ENCODE measurements around the gene GAS2L3. TPM values are rescaled to one million over a fixed set of nuclear protein-coding genes. Genes with fewer than 3 reads are reported as not detected.

Gene GAS2L3
- total RNA-seq, 1 donor from 2014 or later: 2.5 TPM

DNA sequence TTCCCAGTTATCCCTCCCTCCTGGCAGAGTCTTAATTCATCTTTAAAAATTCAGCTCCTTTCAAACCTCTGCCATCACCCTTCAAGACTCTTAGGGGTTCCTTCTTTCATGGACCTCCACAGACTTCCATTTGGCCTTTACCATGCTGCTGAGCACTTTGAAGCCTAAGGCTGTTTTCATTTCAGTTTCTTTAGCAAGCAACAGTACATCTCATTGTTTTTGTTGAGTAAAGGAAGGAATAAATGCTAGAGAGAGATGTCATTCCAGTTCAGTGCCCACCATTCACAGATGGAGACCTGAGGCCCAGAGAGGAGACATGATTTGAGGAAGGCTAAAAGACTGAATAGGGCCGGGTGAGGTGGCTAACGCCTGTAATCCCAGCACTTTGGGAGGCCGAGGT, 1.3 kb upstream of the GAS2L3 start:
- intact Hi-C loops (cut with DNase I): no loop called here
- Histone ChIP-seq H3K27ac (no peak overlapping the region), H3K4me1 (peaks cover 11% of the 10 kb centered on the region), H3K9me3 (no peaks in the 10 kb centered on the region), H3K27me3 (no peaks in the 10 kb centered on the region), H3K4me3 (no peak overlapping the region), H3K36me3 (no peaks in the 10 kb centered on the region)
- no peak for DNase-seq (ENCODE audit: extremely low spot score in 2 of 2)
- TF ChIP-seq, protein P1, sequence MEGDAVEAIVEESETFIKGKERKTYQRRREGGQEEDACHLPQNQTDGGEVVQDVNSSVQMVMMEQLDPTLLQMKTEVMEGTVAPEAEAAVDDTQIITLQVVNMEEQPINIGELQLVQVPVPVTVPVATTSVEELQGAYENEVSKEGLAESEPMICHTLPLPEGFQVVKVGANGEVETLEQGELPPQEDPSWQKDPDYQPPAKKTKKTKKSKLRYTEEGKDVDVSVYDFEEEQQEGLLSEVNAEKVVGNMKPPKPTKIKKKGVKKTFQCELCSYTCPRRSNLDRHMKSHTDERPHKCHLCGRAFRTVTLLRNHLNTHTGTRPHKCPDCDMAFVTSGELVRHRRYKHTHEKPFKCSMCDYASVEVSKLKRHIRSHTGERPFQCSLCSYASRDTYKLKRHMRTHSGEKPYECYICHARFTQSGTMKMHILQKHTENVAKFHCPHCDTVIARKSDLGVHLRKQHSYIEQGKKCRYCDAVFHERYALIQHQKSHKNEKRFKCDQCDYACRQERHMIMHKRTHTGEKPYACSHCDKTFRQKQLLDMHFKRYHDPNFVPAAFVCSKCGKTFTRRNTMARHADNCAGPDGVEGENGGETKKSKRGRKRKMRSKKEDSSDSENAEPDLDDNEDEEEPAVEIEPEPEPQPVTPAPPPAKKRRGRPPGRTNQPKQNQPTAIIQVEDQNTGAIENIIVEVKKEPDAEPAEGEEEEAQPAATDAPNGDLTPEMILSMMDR (IDR thresholded peaks at IDR 0.05): no peak
- TF ChIP-seq POLR2AphosphoS5 (IDR thresholded peaks at IDR 0.05; ENCODE audit: insufficient read depth in 1 of 2, low read depth in 1 of 2): no peak

GRCh38 chr12:100574187-100575074, 947 bp downstream of the GAS2L3 start:
- Histone ChIP-seq H3K4me1 (peaks cover 11% of the 10 kb centered on the region), H3K27me3 (no peaks in the 10 kb centered on the region), H3K4me3 (peak overlapping the region; percentile 63 to 73), H3K9me3 (no peaks in the 10 kb centered on the region), H3K36me3 (no peaks in the 10 kb centered on the region), H3K27ac (peak overlapping the region; percentile 62)
- TF ChIP-seq, protein P1 (IDR thresholded peaks at IDR 0.05): no peak
- TF ChIP-seq POLR2AphosphoS5 (IDR thresholded peaks at IDR 0.05; ENCODE audit: insufficient read depth in 1 of 2, low read depth in 1 of 2): no peak
- no peak for TF ChIP-seq POLR2A (IDR thresholded peaks at IDR 0.05)
- no peak for DNase-seq (ENCODE audit: extremely low spot score in 2 of 2)
- intact Hi-C loops (cut with DNase I): no loop called here

GRCh38 chr12:100576331-100577036, 3.0 kb downstream of the GAS2L3 start:
- no peak overlapping the region for H3K27ac ChIP-seq
- no peaks in the 10 kb centered on the region for H3K36me3 ChIP-seq
- H3K27me3 ChIP-seq: no peaks in the 10 kb centered on the region
- no peak for DNase-seq (ENCODE audit: extremely low spot score in 2 of 2)
- intact Hi-C loops (cut with DNase I): no loop called here
- H3K4me3 ChIP-seq: no peak overlapping the region
- peaks cover 11% of the 10 kb centered on the region for H3K4me1 ChIP-seq
- TF ChIP-seq POLR2AphosphoS5 (IDR thresholded peaks at IDR 0.05; ENCODE audit: insufficient read depth in 1 of 2, low read depth in 1 of 2) (no peak), POLR2A (IDR thresholded peaks at IDR 0.05) (no peak)
- TF ChIP-seq, protein P1 (IDR thresholded peaks at IDR 0.05): no peak
- H3K9me3 ChIP-seq: no peaks in the 10 kb centered on the region

DNA sequence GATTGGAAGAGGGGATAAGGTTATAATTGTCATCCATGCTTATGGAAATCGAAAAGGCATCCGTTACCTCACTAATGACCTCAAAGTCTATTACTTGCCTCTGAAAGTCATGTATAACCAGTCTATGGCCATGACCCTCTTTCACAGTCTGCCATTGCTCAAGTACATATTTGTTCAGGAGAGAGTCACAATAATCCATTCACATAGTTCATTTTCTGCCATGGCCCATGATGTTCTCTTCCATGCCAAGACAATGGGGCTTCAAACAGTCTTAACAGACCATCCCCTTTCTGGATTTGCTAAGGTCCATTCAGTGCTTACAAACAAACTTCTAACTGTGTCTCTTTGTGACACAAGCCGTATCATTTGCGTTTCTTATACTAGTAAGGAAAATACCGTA, 5.4 kb downstream of the GAS2L3 start:
- Histone ChIP-seq H3K9me3 (no peaks in the 10 kb centered on the region), H3K4me3 (no peak overlapping the region), H3K27me3 (no peaks in the 10 kb centered on the region), H3K36me3 (no peaks in the 10 kb centered on the region), H3K4me1 (peaks cover 9% of the 10 kb centered on the region), H3K27ac (no peak overlapping the region)
- intact Hi-C loops (cut with DNase I): no loop called here
- no peak for DNase-seq (ENCODE audit: extremely low spot score in 2 of 2)
- TF ChIP-seq POLR2A (IDR thresholded peaks at IDR 0.05): no peak

DNA sequence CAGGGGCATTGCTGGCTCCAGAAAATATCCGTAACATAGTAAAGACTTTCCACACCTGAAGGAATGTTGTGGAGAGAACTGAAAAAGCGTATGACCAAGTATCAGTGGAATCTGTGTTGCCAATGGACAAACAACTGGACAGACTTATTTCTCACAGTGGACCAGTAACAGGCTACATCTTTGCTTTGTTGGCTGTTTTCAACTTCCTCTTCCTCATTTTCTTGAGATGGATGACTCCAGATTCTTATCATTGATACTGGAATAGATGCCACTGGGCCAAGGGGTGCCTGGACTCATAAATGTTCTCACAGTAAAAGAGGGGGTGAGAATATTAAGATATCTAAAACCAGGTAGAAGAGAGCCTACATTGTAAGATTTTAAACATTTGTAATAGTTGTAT, 6.4 kb downstream of the GAS2L3 start:
- Histone ChIP-seq H3K27ac (no peak overlapping the region), H3K9me3 (no peaks in the 10 kb centered on the region), H3K4me3 (no peak overlapping the region), H3K27me3 (no peaks in the 10 kb centered on the region), H3K4me1 (no peaks in the 10 kb centered on the region), H3K36me3 (no peaks in the 10 kb centered on the region)
- no peak for DNase-seq (ENCODE audit: extremely low spot score in 2 of 2)
- intact Hi-C loops (cut with DNase I): no loop called here
- TF ChIP-seq POLR2A (IDR thresholded peaks at IDR 0.05) (no peak), POLR2AphosphoS5 (IDR thresholded peaks at IDR 0.05; ENCODE audit: insufficient read depth in 1 of 2, low read depth in 1 of 2) (no peak)
- TF ChIP-seq, protein P1 (IDR thresholded peaks at IDR 0.05): no peak
